ENCODE results near the gene GOLGA3.
"Not testable (repeated sequence)": the region's sequence is repeated elsewhere in the genome, so short reads cannot be mapped to it uniquely, and the experiment has no call there.

GOLGA3 gene

GRCh38 chr12:132781938-132782337, 46.7 kb downstream of the GOLGA3 start:
- no peak for FAIRE-seq
- no peak for DNase-seq (ENCODE audit: low spot score)

DNA sequence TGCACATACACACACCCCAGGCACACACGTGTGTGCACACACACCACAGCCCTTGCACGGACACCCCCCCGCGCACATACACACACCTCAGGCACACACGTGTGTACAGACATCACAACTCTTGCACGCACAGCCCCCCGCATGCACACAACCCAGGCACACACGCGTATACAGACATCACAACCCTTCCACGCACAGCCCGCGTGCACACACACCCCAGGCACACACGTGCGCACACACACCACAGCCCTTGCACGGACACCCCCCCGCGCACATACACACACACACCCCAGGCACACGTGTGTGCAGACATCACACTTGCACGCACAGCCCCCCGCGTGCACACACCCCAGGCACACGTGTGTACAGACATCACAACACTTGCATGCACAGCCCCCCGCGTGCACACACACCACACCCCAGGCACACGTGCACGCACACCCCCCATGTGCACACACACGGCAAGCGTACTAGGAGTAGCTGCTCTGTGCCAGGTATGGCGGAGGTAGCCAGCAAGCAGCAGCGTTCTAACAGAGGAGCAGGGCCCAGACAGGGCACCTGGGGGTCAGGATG, 48.8 kb downstream of the GOLGA3 start:
- DNase-seq (ENCODE audit: low spot score) = no peak
- no peak for FAIRE-seq

- DNase-seq (ENCODE audit: low spot score) = no peak
- no peak for FAIRE-seq
Measured at GRCh38 chr12:132777614-132778013, 51.1 kb downstream of the GOLGA3 start.

DNA sequence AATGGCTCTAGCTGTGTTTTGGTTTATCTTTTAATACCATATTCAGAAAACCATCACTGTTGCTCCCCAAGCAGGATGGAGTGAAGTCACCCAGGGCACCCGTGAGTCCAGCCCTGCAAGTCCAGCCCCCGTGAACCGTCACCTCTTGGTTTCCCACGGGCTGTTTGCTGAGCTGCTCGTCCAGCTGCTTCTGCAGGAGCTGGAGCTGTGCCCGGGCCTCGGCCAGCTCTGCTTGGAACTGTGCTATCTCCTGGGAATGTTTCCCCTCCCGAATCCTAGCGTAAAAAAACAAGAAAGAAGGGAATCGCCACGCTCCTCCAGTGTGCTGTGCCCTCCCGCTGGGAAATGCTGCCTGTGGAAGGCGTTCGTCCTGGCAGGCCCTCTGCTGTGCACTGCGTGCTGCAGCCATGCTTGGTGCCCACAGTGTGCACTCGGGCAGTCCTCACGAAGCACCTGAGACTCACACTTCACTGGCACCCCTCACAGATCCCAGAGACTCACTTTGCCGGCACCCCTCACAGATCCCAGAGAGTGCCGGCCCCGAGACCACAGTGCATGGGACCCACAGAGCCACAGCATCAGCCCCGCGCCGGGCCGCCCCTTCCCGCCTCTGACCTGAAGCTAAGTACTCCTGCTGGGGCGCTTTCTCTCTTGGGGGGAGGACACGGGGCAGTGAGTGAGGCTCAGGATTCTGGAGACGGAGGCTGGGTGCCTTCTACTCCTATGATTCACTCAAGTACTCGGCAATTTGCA, 51.7 kb downstream of the GOLGA3 start:
- FAIRE-seq (no peak), DNase-seq (ENCODE audit: low spot score) (no peak)

GRCh38 chr12:132776230-132776625, 52.4 kb downstream of the GOLGA3 start:
- DNase-seq (ENCODE audit: low spot score); FAIRE-seq: not testable (repeated sequence)

GRCh38 chr12:132775502-132776229, 53.0 kb downstream of the GOLGA3 start:
- FAIRE-seq (no peak), DNase-seq (ENCODE audit: low spot score) (no peak)

GRCh38 chr12:132774646-132775275, 53.9 kb downstream of the GOLGA3 start:
- FAIRE-seq (no peak), DNase-seq (ENCODE audit: low spot score) (no peak)

- FAIRE-seq (no peak), DNase-seq (ENCODE audit: low spot score) (no peak)
Measured at GRCh38 chr12:132774159-132774558, 54.5 kb downstream of the GOLGA3 start.

GRCh38 chr12:132773077-132773955, 55.4 kb downstream of the GOLGA3 start:
- FAIRE-seq (no peak), DNase-seq (ENCODE audit: low spot score) (no peak)

DNA sequence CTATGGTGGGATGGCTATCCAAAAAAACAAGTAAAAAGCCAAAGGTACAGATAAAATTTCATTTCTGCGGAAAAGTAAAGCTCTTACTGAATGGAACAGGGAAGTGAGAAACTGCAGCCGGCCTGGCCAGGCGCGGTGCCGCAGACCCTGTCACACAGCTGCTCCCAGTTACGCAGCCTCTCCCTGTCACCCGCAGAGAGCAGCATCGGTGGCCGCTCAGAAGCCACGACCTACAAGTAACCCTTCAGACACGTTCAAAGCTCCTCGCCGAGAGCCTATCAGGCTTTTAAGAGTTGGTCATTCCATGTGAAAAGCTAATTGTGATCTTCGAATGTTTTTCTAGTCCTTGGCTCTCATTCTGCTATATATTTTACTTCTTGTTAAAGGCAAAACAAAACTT, 56.1 kb downstream of the GOLGA3 start:
- DNase-seq (ENCODE audit: low spot score) (no peak), FAIRE-seq (no peak)

- DNase-seq (ENCODE audit: low spot score) = no peak
- FAIRE-seq = no peak
Measured at GRCh38 chr12:132771126-132771838, 57.4 kb downstream of the GOLGA3 start.

DNA sequence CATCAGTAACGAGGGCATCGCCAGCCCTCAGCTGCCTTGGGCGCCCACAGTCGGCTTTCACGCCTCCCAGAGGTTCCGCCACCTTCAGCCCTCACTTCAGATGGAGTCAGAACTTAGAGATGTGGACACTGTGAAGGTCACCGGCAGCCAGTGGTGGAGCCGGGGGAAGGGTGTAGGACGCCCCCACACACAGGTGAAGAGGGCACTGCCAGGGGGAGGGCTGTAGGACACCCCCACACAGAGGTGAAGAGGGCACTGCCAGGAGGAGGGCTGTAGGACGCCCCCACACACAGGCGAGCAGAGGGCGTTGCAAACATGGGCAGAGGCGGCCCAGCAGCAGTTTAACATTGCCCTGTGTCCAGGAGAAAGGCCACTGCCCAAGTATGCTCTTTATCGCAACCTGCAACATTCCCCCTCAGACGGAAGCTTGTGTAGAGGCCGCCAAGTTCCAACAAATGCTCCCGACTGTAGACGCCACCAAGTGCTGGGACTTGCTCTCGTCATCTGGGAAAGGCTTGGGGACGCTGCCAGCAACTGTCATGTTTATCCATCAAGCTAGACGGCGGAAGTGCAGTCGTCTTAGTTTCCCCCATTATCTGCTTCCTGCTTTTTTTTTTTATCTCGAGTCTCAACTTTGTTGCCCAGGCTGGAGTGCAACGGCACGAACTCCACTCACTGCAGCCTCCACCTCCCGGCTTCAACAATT, 62.1 kb downstream of the GOLGA3 start:
- no peak for FAIRE-seq
- no peak for DNase-seq (ENCODE audit: low spot score)

GRCh38 chr12:132765361-132765760, 63.3 kb downstream of the GOLGA3 start:
- FAIRE-seq = no peak
- DNase-seq (ENCODE audit: low spot score) = no peak

- DNase-seq (ENCODE audit: low spot score) (no peak), FAIRE-seq (no peak)
Measured at GRCh38 chr12:132764231-132764630, 64.4 kb downstream of the GOLGA3 start.

DNA sequence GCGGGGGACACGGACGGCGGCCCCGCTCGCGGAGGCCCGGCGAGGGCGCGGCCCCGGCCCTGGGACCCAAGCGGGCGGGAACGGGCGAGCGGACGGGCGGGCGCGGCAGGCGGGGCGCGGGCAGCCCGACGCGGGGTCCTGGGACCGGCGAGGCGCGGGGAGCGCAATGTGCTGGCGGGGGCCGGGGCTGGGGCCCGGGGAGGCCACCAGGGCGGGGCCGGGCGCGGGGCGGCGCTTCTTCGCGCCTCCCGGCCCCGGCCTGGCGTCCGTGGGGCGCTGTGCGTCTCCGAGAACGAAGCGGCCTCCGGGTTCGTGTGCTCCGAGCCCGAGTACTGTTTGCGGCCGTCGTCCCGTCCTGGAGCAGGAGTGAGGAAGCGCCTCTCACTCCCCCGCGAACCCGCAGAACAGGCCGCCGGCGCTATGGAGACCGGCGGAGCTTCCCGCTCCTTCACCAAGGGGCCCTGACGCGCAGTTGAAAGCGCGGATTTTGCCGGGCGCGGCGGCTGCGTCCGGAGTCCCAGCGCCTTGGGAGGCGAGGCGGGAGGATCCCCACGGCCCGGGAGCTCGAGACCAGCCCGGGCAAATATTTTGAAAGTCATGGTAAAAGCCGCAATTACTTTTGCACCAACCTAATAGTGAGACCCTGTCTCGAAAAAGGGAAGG, 66.6 kb downstream of the GOLGA3 start:
- no peak for FAIRE-seq
- DNase-seq (ENCODE audit: low spot score) = peak; percentile 78

- DNase-seq (ENCODE audit: low spot score) = peak; percentile 46
Measured at GRCh38 chr12:132761032-132761920, 67.4 kb downstream of the GOLGA3 start, which contains the start of gene ANKLE2. TSS of gene ANKLE2 (minus strand) at chr12:132761832. CDS start at chr12:132761798, 34 bp downstream.

GRCh38 chr12:132759359-132759758, 69.3 kb downstream of the GOLGA3 start:
- no peak for FAIRE-seq

More at GRCh38 chr12:132761032-132761920, 67.4 kb downstream of the GOLGA3 start, which contains the start of gene ANKLE2:
- no peak for FAIRE-seq

DNA sequence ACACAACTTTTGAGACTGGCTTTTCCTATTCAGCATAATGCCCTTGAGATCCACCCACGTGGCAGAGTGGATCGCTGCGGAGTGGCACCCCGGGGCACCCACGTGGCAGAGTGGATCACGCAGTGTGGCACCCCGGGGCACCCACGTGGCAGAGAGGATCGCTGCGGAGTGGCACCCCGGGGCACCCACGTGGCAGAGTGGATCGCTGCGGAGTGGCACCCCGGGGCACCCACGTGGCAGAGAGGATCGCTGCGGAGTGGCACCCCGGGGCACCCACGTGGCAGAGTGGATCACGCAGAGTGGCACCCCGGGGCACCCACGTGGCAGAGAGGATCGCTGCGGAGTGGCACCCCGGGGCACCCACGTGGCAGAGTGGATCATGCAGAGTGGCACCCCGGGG, 69.8 kb downstream of the GOLGA3 start:
- not testable (repeated sequence) for FAIRE-seq; DNase-seq (ENCODE audit: low spot score)

More at GRCh38 chr12:132759359-132759758, 69.3 kb downstream of the GOLGA3 start:
- DNase-seq (ENCODE audit: low spot score) = no peak

All from RCC 7860 (cell line).